HG03095 (cell line): Measurements from ENCODE around the gene NAT16.
"Not testable (repeated sequence)": the region's sequence is repeated elsewhere in the genome, so short reads cannot be mapped to it uniquely, and the experiment has no call there.

Source experiments
- ATAC-seq: cut with Tn5 transposase; IDR thresholded peaks from one replicate; pipeline ENCODE4 v1.9.1; 2021; ENCODE audit warnings: moderate library complexity; ENCODE audit not compliant: unreplicated experiment

The NAT16 gene

GRCh38 chr7:101202603-101202918 is 22.5 kb upstream of the NAT16 start:
- no peak for ATAC-seq

GRCh38 chr7:101201695-101202602 is 21.9 kb upstream of the NAT16 start:
- ATAC-seq = no peak

DNA sequence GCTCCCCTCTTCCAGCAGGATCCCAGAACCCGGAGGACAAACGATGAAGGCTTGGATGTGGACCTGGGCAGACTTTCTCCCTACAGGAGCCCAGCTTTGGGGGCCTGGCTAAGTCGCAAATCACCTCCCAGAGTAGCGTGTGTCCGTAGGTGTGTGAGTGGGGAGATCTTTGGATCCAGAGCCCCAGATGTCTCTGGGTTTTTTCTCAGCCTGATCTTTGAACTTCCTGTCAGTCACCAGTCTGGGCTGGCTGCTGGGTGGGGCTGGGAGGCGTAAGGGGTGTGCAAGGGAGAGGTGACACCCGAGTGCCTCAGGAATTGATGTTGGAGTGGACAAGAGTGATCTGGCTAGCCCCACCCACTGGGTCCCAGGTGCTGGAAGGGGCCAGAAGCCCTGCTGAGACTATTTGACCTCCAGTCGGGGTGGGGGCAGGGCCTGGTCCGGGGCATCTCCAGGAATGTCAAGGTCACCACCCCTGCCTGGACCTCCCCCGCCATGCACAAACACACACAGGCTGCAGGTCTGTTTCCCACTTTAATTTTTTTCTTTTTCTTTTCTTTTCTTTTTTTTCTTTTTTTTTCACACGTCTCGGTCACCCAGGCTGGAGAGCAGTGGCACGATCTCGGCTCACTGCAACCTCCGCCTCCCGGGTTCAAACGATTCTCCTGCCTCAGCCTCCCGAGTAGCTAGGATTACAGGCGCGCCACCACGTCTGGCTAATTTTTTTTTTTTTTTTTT is 20.9 kb upstream of the NAT16 start, which contains the start of gene MOGAT3:
TSS of gene MOGAT3 (minus strand) at position 175 of the 738 bp plus-strand sequence. CDS start 182 bp downstream, outside the sequence.
- ATAC-seq = no peak

- ATAC-seq = no peak
These were observed 20.4 kb upstream of the NAT16 start for GRCh38 chr7:101200504-101200861.

GRCh38 chr7:101199522-101199921 is 19.4 kb upstream of the NAT16 start:
- not testable (repeated sequence) for ATAC-seq

- ATAC-seq = no peak
These were observed 18.4 kb upstream of the NAT16 start for GRCh38 chr7:101198476-101198875.

GRCh38 chr7:101197991-101198390 is 17.9 kb upstream of the NAT16 start:
- ATAC-seq = no peak

- no peak for ATAC-seq
These were observed 15.8 kb upstream of the NAT16 start for GRCh38 chr7:101195884-101196283.

GRCh38 chr7:101189109-101189508 is 9.0 kb upstream of the NAT16 start:
- no peak for ATAC-seq

DNA sequence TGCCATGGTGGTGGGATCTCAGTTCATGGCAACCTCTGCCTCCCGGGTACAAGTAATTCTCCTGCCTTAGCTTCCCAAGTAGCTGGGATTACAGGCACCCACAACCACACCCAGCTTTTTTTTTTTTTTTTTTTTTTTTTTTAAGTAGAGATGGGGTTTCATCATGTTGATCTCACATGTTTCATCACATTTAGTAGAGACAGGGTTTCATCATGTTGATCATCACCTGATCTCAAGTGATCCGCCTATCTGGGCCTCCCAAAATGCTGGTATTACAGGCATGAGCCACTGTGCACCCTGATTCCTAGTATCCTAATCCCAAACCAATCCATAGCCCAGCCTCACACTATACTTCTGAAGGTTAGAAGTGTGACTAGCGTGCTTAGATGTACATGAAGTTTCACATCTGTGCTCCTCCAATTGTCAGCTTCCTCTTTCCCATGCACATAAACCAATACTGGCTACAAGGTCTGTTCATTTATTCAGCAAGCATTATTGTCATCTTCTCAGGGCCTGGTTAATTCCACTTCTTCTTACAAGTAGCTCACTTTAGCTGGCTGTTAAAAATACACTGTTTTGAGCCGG is 6.8 kb upstream of the NAT16 start:
- no peak for ATAC-seq

- no peak for ATAC-seq
These were observed 6.1 kb upstream of the NAT16 start for GRCh38 chr7:101186194-101186593.

DNA sequence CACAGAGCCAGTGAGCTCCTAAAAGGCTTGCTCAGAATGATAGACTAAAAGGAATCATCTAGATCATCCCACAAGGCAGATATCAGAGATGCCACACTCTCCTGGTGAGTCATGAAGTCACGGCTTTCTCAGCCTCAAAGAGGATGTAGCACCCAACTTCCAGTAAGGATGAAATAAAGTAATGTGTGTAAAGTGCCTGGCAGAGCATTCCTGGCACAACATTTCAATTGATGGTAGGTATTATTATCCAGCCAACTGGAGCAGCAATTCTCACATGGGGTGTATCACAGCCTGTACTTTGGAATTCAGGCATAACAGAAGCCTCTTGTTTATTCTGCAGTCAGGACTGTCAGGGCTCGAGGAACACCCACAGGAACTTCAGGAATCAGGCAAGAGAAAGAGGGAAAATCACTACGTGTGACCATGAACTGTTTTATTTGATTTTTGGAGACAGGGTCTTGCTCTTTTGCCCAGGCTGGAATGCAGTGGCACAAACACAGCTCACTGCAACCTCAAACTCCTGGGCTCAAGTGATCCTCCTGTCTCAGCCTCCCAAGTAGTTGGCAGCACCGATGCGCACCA is 5.3 kb upstream of the NAT16 start:
- no peak for ATAC-seq

GRCh38 chr7:101179713-101180112 is 380 bp downstream of the NAT16 start:
- no peak for ATAC-seq

GRCh38 chr7:101179117-101179516 is 976 bp downstream of the NAT16 start:
- ATAC-seq = no peak

- ATAC-seq = no peak
These were observed 2.4 kb downstream of the NAT16 start for GRCh38 chr7:101177644-101178043.

DNA sequence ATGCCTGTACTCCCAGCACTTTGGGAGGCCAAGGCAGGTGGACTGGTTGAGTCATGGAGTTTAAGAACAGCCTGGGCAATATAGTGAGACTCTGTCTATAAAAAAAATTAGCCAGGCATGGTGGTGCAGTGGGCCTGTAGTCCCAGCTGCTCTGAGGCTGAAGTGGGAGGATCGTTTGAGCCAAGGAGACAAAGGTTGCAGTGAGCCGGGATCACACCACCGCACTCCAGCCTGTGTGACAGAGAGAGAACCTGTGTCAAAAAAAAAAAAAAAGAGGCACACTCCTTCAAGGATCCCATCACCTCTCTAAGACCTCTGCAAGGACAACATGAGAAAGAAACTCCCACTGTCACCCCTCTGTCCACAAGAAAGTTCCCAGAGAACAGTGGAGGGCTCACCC is 4.4 kb downstream of the NAT16 start:
- no peak for ATAC-seq

DNA sequence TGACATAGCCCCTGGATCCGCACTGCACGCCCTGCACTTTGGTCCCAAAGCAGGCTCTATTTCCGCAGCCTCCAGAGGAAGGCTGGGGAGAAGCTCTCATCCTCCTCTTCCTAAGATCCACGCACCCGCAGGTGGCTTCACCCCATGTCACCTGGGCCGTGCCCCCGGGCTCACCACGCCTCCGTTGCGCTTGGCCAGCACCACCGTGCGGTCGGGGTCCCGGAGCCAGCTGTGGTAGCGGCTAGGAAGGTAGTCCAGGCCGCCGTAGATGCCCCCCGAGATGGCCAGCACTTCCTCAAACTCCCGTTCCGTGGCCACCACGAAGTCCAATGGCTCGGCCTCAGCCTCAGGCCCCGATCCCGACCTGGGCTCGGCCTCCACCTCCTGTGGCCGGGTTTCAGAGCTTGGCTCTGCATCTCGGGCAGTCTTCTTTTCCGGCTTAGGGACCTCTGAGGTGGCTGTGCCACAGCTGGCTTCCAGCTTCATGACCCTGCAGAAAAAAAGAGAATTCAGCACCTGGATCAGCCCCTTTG is 5.7 kb downstream of the NAT16 start:
- ATAC-seq = no peak

DNA sequence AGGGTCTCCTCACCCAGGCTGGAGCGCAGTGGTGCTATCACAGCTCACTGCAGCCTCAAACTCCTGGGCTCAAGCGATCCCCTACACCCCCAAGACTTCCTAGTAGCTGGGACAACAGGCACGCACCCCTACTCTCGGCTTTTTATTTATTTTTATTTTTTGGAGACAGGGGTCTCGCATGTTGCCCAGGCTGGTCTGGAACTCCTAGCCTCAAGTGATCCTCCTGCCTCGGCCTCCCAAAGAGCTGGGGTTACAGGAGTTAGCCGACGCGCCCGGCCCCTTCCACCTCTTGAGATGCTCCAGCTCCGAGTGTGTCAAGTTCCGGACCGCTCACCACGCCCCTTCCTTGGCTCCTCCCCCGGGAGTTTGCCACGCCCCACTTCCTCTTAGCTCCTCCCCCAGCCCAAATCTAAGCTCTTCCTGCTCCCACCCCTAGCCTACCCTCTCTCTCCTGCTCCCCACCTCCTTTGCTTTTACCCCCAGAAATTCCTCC is 6.3 kb downstream of the NAT16 start:
- no peak for ATAC-seq

GRCh38 chr7:101172854-101173751 is 7.0 kb downstream of the NAT16 start:
- ATAC-seq = no peak
